Fibroblast of lung (primary cell): Measurements from ENCODE around the gene PC. TPM values are rescaled to one million over a fixed set of nuclear protein-coding genes. Genes with fewer than 3 reads are reported as not detected.

Experiments
- DNase-seq, 2 donors: peaks; one replicate each; pipeline versions ENCODE4 v3.0.0 to v3.0.0-alpha.2; 2010; ENCODE audit warnings: low read depth in 2 of 2
- H2AFZ ChIP-seq: 2 replicates; pipeline ENCODE4 v1.5.1; 2012; ENCODE audit warnings: low read length, control low read depth, inconsistent platforms
- H3K27ac ChIP-seq: 2 replicates; pipeline ENCODE4 v1.5.1; 2011; ENCODE audit warnings: low read length, control low read depth; ENCODE audit not compliant: insufficient read depth
- H3K27me3 ChIP-seq: 2 replicates; pipeline ENCODE4 v1.5.1; 2011; ENCODE audit warnings: mild to moderate bottlenecking, low read length; ENCODE audit not compliant: control insufficient read depth, insufficient read depth
- H3K36me3 ChIP-seq: 2 replicates; pipeline ENCODE4 v1.5.1; 2011; ENCODE audit warnings: low read length; ENCODE audit not compliant: control insufficient read depth, insufficient read depth
- H3K4me1 ChIP-seq: 2 replicates; pipeline ENCODE4 v1.5.1; 2011; ENCODE audit warnings: low read length; ENCODE audit not compliant: control insufficient read depth, insufficient read depth; ENCODE audit errors: extremely low read depth
- H3K4me2 ChIP-seq: 2 replicates; pipeline ENCODE4 v1.5.1; 2011; ENCODE audit warnings: low read length, control low read depth; ENCODE audit not compliant: insufficient read depth; ENCODE audit errors: extremely low read depth
- H3K4me3 ChIP-seq, 4 experiments: fragments of 200-600 bp in 1 of 4; sonication (generic) in 1 of 4; replicated peaks in 1 of 4; 2 replicates each; pipeline ENCODE4 v1.5.1; 2011 to 2016; ENCODE audit warnings: low read length in 4 of 4, low read depth in 3 of 4, mild to moderate bottlenecking in 3 of 4, control low read depth in 2 of 4, inconsistent platforms in 1 of 4, mixed read lengths in 1 of 4; ENCODE audit not compliant: insufficient read depth in 1 of 4; ENCODE audit errors: control extremely low read depth in 1 of 4
- H3K79me2 ChIP-seq: 2 replicates; pipeline ENCODE4 v1.5.1; 2012; ENCODE audit warnings: mild to moderate bottlenecking, low read length, inconsistent platforms; ENCODE audit not compliant: control insufficient read depth, insufficient read depth
- H3K9ac ChIP-seq: 2 replicates; pipeline ENCODE4 v1.5.1; 2011; ENCODE audit warnings: mild to moderate bottlenecking, low read length, control low read depth; ENCODE audit not compliant: insufficient read depth
- H3K9me3 ChIP-seq: 2 replicates; pipeline ENCODE4 v1.5.1; 2012; ENCODE audit warnings: low read depth, low read length; ENCODE audit not compliant: control insufficient read depth, insufficient read depth
- H4K20me1 ChIP-seq: 2 replicates; pipeline ENCODE4 v1.5.1; 2011; ENCODE audit warnings: low read length; ENCODE audit not compliant: control insufficient read depth, insufficient read depth; ENCODE audit errors: extremely low read depth
- CTCF ChIP-seq, 2 donors: IDR thresholded peaks in 1 of 2; conservative IDR thresholded peaks in 1 of 2; 1 replicate in 1 of 2; 2 replicates in 1 of 2; pipeline ENCODE4 v1.5.1; 2011 to 2012; ENCODE audit warnings: low read length in 2 of 2, control low read depth in 1 of 2, inconsistent platforms in 1 of 2, low read depth in 1 of 2, mild to moderate bottlenecking in 1 of 2
- EZH2 ChIP-seq: IDR thresholded peaks from 2 replicates; pipeline ENCODE4 v1.5.1; 2012; ENCODE audit warnings: low read length, control low read depth, mild to moderate bottlenecking; ENCODE audit errors: missing control alignments
- polyA plus RNA-seq, 2 donors: library from polyadenylated mRNA; depleted of rRNA in 1 of 2; stranded (reverse) in 1 of 2; unstranded in 1 of 2; fragments of >200 nt; gene quantifications; 2 replicates each; pipeline ENCODE4 v1.2.1, GENCODE V29; 2011 to 2012; ENCODE audit warnings: missing spikeins in 1 of 2
- total RNA-seq: library from RNA; depleted of rRNA; stranded (reverse); fragments of >200 nt; gene quantifications from 2 replicates; pipeline ENCODE4 v1.2.1, GENCODE V29; 2014

The PC gene
- total and polyA plus RNA-seq, 2 donors (not counting 1 experiment from before 2014, with no cell fraction given): 5.1 to 22.8 TPM

- H3K9ac ChIP-seq: no peak overlapping the region
- H4K20me1 ChIP-seq: no peaks in the 10 kb centered on the region
- no peak overlapping the region for H2AFZ ChIP-seq
- TF ChIP-seq CTCF (conservative IDR thresholded peaks at IDR 0.05 in 1 of 2, IDR thresholded peaks at IDR 0.05 in 1 of 2; ENCODE audit: low read depth in 1 of 2, low read length in 2 of 2) (no peak), EZH2 (no peak)
- no peaks in the 10 kb centered on the region for H3K9me3 ChIP-seq
- no peak for DNase-seq
- no peaks in the 10 kb centered on the region for H3K79me2 ChIP-seq
- H3K4me3 ChIP-seq: no peak overlapping the region
- no peaks in the 10 kb centered on the region for H3K27me3 ChIP-seq
- no peaks in the 10 kb centered on the region for H3K4me1 ChIP-seq
- no peak overlapping the region for H3K4me2 ChIP-seq
- no peaks in the 10 kb centered on the region for H3K36me3 ChIP-seq
- no peak overlapping the region for H3K27ac ChIP-seq
Observed at GRCh38 chr11:66871521-66871901, 86.7 kb downstream of the PC start.

GRCh38 chr11:66870616-66871520 lies 87.3 kb downstream of the PC start:
- Histone ChIP-seq H4K20me1 (no peaks in the 10 kb centered on the region), H3K4me3 (no peak overlapping the region), H3K9ac (no peak overlapping the region), H3K79me2 (no peaks in the 10 kb centered on the region), H3K36me3 (no peaks in the 10 kb centered on the region), H2AFZ (no peak overlapping the region), H3K4me2 (no peak overlapping the region), H3K27ac (no peak overlapping the region), H3K4me1 (no peaks in the 10 kb centered on the region), H3K9me3 (no peaks in the 10 kb centered on the region), H3K27me3 (no peaks in the 10 kb centered on the region)
- DNase-seq: no peak
- TF ChIP-seq EZH2 (no peak), CTCF (conservative IDR thresholded peaks at IDR 0.05 in 1 of 2, IDR thresholded peaks at IDR 0.05 in 1 of 2; ENCODE audit: low read depth in 1 of 2, low read length in 2 of 2) (no peak)

GRCh38 chr11:66870131-66870530 lies 88.1 kb downstream of the PC start:
- no peak for TF ChIP-seq CTCF (conservative IDR thresholded peaks at IDR 0.05 in 1 of 2, IDR thresholded peaks at IDR 0.05 in 1 of 2; ENCODE audit: low read depth in 1 of 2, low read length in 2 of 2)
- no peak for TF ChIP-seq EZH2
- Histone ChIP-seq H3K9ac (no peak overlapping the region), H3K4me1 (no peaks in the 10 kb centered on the region), H3K27me3 (no peaks in the 10 kb centered on the region), H3K4me3 (no peak overlapping the region), H3K27ac (no peak overlapping the region), H3K9me3 (no peaks in the 10 kb centered on the region), H3K36me3 (no peaks in the 10 kb centered on the region), H2AFZ (no peak overlapping the region), H4K20me1 (no peaks in the 10 kb centered on the region), H3K4me2 (no peak overlapping the region), H3K79me2 (no peaks in the 10 kb centered on the region)
- no peak for DNase-seq
